NCI-H187 treated with DMSO at 0.1 percent for 48 hours (cell line): ENCODE data around the gene RAD51B.

Experiments
- DNase-seq: peaks from one replicate; lab custom pipeline; 2025; lab: John Stamatoyannopoulos, UW

Gene RAD51B

DNA sequence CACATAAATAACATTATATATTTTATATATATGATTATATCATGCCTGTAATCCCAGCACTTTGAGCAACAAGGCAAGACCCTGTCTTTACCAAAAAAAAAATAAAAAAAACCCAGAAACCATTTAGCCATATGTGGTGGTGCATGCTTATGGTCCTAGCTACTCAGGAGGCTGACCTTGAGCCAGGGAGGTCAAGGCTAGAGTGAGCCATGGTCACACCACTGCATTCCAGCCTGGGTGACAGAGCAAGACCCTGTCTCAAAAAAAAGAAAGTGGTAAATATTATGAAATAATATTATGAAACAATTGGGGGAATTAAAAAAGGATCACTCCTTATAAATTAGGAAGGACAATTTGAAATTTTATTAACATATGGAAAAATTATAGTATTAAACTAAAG, 16.0 kb downstream of the RAD51B start:
- no peak for DNase-seq

DNA sequence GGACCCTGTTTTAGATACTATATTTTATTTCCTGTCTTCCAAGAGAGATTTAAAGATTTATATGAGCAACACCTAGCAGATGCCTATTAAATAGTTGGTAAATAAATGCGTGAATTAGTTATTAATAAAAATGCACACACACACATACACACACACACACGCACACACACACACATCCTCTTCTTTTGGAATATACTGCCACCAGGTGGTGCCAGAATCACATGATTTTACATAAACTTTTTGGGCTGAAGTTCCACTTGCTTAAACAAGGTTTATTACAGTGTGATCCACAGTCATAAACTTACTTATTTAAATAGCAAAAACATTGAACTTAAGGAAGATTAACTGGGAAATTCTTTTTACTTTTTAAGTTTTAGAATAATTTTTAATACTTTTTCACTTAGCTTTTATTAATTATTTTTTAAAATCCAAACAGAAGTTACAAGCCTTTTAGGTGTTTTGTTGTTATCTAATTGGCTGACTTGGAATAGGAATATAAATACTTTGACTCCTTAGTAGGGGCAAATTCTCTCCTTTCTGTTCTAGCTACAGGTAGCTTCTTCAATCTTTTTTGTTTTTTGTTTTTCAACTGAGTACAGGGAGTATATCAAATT, 17.5 kb downstream of the RAD51B start:
- DNase-seq = no peak

DNA sequence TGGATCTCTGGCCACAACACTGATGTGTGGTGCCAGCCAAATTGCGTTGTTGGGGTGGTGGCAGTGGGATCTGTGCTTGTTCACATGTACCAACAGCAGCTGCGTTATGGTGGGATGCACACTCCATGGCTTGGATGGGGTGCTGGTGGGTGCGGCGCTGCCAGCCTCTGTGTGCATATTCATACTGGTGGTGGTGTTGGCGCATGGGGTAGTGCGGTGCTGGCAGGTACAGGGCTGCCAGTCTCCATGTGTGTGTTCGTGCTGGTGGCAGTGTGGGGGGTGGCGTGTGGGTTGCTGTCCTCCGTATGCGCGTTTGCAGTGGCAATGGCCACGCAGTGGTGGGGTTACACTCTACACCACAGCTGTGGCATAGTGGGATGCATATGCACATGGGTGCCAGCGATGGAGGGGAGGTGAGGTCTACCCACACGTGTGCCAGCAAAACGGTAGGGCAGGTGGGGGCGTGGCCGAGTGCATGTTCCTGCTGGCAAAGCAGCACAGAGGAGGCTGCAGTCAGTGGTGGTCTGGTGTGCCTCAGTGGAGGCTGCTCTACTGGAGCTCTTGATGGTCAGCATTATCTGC, 26.5 kb downstream of the RAD51B start:
- DNase-seq = no peak

DNA sequence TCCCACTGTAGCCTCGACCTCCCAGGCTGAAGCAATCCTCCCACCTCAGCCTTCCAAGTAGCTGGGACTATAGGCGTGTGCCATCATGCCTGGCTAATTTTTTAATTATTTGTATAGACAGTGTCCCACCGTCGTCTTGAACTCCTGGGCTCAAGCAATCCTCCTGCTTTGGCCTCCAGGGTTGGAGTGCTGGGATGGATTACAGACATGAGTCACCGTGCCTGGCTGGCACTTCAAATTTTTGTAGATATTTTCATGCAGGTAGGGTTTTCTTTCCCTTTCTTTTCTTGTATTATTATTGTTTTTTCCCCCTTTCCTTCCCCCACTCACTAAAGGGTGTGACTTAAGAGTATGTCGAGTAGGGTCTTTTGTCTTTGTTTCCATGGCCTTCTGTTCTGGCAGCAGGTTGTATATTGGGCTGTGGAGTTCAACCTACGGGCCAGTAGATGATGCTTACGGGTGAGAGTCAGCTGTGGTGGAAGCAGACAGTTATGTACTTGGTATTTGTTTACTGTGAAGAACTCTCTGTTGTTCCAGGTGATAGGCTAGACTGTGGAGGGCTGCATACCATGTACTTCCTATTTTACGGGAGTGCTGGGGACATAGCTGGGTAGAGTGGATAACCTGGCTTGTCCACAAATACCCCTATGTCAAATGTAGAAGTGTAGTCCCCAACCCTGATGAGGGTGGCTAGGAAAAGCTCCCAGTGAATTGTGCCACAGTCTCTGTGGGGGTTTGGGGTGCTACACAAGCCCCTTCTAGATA, 30.7 kb downstream of the RAD51B start:
- DNase-seq = no peak

DNA sequence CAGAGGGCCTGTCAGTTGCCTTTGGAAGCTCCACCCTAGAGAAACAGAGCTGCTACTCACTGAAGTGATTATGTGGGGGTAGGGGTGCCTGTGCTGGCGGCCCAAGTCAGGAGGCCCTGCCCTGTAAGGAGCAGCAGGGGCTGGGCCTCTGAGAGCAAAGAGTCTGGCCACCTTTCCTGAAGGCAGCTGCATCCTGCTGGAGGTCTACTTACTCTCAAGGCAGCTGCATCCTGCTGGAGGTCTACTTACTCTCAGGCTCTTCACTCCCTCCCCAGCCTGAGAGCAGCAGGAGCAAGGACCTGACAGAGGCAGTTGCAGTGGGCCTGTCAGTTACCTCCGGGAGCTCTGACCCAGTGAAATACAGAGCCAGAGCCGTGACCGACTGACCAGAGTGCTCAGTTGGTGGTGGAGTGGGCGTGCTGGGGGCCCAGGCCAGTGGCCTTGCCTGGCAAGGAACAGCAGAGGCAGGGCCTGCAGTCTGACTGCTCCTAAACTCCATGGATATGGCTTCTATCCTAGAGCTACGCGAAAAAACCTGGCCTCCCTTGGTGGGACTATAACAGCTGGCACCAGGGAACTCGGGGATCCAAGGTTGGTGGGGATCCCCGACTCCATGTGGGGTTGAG, 32.3 kb downstream of the RAD51B start:
- DNase-seq = no peak

DNA sequence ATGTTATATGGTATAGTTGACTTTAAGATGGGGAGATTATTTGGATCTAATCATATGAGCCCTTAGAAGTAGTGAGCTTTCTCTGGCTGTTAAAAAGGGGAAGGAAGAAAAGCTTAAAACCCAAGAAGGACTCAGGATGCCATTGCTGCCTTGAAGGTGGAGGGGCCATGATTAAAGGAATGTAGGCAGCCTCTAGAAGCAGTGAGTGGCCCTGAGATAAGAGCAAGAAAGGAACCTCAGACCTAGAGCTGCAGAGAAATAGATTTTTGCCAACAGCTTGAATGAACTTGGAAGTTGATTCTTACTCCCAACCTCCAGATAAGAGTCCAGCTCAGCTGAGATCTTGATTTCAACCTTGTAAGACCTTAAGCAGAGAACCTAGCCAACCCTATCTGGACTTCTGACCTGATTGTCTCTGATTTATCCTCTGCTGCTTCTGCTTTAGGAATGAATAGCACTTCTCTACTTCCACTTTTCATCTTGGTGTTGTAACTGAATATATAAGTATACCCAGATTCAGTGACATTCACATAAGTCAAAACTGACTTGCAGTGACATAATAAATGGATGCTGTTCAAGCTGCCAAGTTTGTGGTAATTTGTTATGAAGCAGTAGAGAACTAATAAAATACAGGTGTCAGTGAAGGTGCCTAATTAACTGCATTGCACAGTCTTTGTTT, 33.5 kb downstream of the RAD51B start:
- DNase-seq = no peak

DNA sequence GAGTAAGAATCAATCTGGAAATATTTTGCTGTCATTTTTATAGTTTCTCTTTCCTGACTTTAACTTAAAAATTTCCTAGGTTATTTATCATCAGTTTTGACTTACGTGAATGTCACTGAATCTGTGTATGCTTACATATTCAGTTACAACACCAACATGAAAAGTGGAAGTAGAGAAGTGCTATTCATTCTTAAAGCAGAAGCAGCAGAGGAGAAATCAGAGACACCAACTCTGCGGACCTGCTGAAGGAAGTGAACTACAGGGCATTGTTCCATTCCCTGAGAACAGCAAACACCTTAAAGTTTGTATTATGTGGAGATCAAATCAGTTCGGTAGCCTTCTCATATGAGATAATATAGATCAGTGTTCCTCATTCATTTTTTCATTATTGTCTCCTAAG, 34.1 kb downstream of the RAD51B start:
- no peak for DNase-seq

DNA sequence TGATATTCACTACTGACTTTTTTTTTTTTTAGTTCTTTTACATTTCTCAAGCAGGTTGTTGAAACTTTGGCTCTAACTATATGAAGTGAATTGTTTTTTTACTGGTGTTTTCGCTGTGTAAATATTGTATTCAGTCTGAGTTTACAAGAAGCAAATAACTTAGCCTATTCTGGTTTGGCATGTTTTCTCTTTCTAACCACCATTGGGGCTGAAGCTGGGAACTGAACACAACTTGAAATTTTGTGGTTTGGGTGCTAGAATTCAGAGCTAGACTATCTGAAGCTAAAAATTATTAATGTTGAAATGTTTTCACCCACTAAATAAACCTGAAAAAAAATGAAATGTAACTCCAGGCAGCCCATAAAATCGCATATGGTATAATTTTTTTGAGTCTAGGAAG, 37.2 kb downstream of the RAD51B start:
- no peak for DNase-seq

DNA sequence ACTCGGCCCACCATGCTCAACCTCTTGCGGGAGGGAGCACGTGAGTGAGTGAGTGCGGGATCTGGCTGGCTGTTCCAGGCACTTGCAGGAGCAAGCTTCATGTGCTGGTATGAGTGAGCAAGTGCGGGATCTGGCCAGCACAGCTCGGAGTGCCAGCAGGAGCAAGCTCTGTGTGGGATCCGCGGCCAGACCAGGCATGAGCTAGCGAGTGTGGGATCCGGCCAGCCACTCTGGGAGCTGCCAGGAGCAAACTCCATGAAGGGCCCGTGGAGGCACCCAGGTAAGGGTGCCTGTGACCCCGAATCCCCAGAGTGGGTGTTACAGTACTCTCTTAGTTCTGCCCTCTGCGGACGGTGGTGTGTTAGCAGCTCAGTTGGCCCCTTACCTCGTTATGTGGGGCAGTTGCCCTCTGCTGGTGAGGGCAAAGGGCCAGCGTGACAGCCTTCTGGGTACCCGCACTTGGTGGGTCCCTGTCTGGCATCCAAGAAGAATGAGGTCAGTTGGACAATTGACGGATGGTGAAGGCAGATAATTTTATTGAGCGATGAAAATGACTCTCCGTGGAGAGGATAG, 38.3 kb downstream of the RAD51B start:
- no peak for DNase-seq

DNA sequence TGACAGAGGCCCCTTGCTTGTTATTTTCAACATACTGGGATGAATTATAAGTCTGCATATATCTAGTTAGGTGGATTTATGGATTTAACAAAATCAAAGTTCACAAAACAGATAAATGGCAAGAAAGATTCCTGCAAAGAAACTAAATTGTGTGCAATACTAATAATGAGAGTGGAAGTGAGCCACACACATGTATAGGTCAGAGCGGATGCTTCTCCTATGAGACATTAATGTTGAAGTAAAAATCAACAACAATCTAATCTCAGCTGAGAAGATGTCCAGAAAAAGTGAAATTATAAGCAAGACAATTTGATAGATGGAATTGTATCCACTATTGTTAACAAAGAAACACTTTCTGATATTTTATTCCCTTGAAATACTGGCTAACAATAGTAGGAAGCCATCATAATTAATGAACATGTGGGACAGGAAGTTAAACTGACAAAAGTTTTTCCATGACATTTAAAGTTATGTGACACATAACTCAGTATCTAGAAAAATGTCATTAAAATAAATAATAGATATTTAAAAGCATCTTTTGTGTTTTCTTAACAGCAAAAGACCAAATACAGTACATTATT, 39.7 kb downstream of the RAD51B start:
- no peak for DNase-seq

DNA sequence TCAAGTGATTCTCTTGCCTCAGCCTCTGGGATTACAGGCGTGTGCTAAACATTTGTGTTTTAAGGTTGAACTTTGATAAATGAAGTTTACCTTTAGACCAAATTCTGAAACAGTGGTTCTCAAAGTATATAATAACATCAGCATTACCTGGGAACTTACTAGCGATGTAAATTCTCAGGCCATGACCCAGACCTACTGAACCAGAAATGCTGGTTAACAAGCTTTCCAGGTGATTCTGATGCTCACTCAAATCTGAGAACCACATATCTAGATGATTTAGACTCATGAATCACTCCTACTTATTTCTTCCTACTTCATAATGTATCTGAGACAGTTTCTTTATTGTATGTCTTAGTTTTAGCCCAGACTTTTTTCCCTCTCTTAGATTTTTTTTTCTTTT, 43.6 kb downstream of the RAD51B start:
- no peak for DNase-seq

DNA sequence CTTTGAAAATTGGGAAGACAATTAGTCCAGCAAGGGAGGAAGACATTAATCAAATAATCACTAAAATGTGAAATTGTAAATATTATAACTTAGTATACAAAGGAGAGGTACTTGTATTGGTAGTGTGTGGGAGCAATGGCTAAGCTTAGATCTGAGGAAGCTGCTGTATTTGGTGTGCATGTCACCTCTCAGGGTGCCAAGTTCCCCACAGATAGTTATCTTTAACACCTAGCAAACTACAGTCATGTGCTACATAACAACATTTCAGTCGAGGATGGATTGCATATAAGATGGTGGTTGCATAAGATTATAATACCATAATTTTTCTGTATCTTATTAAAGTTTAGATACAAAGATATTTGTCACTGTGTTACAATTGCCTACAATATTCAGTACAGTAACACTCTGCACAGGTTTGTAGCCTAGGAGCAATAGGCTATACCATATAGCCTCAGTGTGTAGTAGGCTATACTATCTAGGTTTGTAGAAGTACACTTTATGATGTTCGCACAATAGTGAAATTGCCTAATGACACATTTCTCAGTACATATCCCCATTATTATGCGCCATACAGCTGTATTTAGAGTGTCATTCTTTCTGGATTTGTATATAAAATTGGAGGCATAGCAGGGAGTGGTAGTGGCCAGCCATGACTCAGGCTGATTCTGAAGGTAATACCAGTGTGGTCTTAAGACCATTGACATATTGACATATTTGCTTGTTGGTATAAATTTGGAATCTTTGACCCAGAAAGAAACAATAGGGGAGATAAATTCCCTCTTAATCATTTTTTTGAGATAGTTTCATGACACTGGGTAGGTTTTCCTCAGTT, 55.8 kb downstream of the RAD51B start:
- DNase-seq = no peak

DNA sequence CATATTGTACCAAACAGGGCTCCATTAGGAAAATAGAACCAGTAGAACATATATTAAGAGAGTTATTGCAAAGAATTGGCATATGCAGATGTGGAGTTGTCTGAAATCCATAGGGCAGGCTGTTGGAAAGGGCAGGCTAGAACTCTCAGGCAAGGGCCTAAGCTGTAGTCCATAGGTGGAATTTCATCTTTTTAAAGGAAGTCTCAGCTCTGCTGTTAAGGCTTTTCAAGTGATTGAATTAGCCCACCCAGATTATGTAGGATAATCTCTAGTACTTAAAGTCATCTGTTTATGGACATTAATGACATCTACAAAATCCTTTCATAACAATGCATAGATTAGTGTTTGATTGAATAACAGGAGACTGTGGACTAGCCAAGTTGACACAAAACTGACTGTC, 59.4 kb downstream of the RAD51B start:
- no peak for DNase-seq

DNA sequence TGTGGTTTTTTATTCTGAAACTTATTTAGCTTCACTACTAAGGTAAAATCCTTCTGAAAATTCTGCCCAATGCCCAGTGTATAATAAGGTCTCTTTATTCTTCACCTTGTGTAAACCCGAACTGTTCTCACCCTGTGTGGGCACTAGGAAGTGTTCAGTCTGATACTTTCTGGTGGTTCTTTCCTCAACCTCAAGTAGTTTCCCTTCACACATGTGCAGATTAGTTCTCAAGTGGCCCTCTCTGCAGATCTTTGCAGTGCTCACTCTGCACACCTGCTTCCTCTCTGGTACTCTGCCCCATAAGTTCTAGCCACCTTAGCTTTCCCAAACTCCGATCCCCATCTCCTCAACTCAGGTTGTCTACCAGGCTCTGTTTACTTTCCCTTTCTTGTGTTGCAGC, 61.6 kb downstream of the RAD51B start:
- no peak for DNase-seq

DNA sequence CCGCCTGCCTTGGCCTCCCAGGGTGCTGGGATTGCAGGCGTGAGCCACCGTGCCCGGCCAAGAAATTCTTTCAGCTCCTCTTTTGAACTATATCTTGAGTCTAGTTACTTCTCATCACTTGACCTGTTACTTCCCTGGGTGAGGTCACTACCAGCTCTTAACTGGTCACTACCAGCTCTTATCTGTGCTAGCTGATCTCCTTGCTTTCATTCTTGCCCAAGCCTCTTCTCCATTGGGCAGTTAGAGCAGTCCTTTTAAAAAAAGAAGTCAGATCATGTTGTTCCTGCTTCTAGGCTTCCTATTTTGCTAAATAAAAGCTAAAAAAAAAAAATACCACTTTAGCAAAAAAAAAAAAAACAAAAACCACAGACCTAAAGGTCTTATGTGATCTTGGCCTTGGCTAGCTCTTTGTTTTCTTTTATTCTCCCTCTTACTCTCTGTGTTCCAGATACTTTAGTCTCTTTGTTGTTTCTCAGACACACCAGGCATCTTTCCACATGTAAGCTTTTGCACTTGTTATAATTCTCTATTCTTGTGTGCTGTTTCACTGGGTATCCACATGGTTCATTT, 63.5 kb downstream of the RAD51B start:
- no peak for DNase-seq

DNA sequence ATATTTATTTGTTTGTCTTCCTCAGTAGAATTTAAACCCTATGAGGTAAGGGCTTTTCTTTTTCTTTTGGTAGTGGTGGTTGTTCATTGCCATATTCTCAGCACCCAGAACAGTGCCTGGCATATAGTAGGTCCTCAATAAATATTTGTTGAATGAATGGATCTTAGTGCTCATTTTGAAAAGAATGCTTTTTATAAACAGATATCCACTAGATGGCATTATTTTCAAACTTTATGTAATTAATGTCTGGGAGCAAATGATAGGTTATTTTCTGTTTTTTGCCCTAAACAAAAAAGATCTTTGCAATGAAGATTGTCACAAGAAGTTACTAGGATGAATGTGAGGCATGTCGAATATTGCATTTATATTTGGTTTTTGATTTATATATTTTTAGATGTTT, 64.1 kb downstream of the RAD51B start:
- no peak for DNase-seq

DNA sequence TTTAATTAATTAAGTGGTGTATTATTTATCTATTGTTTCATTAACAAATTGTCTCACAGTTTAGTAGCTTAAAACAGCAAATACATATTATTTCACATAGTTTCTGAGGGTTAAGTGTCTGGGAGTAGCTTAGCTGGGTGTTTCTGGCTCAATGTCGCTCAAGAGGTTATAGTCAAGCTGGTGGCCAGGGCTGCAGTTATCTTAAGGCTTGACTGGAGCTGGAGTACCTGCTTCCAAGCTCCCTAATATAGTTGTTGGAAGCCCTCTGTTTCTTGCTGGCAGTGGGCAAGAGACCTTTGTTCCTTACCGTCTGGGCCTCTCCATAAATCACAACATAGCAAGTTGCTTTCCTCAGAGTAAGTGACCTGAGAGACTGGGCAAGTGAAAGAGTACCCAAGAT, 66.6 kb downstream of the RAD51B start:
- no peak for DNase-seq

DNA sequence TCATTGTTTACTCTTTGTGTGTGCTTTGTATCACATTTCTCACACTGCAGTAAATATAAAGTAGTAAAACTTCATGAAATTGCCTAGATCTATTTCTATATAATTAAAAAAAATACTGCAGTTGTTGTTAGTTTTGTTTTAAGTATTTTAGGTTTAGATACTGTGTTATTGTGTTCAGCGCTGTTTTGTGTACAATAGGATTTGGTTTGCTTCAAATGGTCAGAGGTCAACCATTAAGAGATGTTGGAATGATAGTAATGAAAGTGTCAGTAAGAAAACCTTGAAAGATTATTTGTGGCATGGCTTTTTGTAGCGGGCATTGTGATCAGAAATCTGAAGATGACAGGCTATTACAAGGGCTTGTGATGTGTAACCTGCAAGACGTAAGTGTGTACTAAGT, 67.9 kb downstream of the RAD51B start:
- DNase-seq = no peak

DNA sequence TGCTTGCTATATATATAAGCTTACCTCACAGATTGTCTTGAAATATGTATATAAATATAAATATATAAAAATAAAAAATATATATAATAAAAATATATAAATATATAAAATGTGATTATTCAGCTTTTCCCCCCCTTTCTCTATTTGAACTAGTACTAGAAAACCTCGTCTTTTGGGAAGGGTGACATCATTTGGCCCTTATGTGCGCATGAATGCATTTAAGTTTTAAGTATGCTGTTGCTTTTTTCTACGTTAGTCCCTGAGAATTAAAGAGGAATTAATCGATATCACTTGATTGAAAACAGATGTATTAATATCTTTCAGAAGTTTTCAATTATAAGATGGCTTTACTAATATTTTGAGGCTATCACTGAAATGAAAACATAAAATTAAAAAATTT, 69.9 kb downstream of the RAD51B start:
- no peak for DNase-seq

DNA sequence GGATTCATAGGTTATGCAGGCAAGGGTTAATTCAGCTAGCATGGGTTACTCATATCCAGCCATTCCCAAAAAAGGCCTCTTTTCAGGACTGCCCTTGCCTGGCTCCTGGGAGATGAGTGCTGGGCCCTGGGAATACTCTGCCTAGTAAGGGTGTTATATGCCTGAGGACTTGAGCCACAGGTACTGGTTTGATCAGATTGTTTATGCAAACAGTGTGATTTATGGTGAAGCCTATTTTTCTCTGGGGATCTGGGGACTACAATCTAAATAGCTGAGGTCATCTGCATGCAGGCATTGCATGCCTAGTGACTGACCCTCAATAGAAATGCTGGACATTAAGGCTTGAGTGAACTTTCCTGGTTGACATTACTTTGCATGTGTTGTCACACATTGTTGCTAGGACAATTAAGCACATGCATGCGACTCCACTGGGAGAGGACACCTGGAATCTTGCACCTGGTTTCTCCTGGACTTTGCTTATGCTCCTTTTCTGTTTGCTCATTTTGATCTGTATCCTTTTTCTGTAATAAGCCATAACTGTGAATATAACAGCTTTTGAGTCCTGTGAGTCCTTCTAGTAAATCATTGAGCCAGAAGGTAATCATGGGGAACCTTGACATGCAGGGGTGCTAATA, 73.0 kb downstream of the RAD51B start:
- no peak for DNase-seq
